ENCODE data around the gene SPACA4. TPM values are rescaled to one million over a fixed set of nuclear protein-coding genes. Genes with fewer than 3 reads are reported as not detected.

Gene SPACA4
- total and polyA plus RNA-seq, 2 of the 4 experiments (the other 2 are of a cell fraction) = not detected

- POLR2A ChIA-PET (ENCODE audit: unreplicated experiment) = no interaction called here
- TF ChIP-seq NFE2L2 (IDR thresholded peaks at IDR 0.05; ENCODE audit: low read depth, low read length) = no peak
- TF ChIP-seq MAZ (IDR thresholded peaks at IDR 0.05; ENCODE audit: borderline replicate concordance, low read depth, low read length) = no peak
- TF ChIP-seq POLR2A (IDR thresholded peaks at IDR 0.05; ENCODE audit: low read depth, low read length) = no peak
- TF ChIP-seq CHD1 (IDR thresholded peaks at IDR 0.05; ENCODE audit: low read depth, low read length) = no peak
- in situ Hi-C loops (cut with MboI; ENCODE audit: low sequenced_read_pairs) (no loop called here), intact Hi-C loops (cut with micrococcal nuclease) (no loop called here), dilution Hi-C loops (cut with HindIII; ENCODE audit: low sequenced_read_pairs, unreplicated experiment) (no loop called here)
- CTCF ChIA-PET = interaction anchor here (0.6 kb wide), 1 partner anchor 93 kb away, joined by 3 read pairs; no protein-coding TSS in a partner anchor
- Histone ChIP-seq H3K4ac (ENCODE audit: low read depth, low read length) (no peak overlapping the region), H2BK5ac (ENCODE audit: low read depth, low read length, poor library complexity, severe bottlenecking) (no peak overlapping the region), H3K9me1 (ENCODE audit: insufficient read depth, low read length) (no peaks in the 10 kb centered on the region), H3K9me3 (ENCODE audit: control insufficient read depth, insufficient read depth, low read length) (no peaks in the 10 kb centered on the region), H3K4me3 (ENCODE audit: insufficient read depth, low read depth, low read length) (no peak overlapping the region), H3K4me1 (ENCODE audit: control insufficient read depth, insufficient read depth, low read length) (no peaks in the 10 kb centered on the region), H2AFZ (replicated peaks; ENCODE audit: low read length, poor library complexity) (no peak overlapping the region), H2AK9ac (replicated peaks; ENCODE audit: low read depth, low read length, poor library complexity) (no peak overlapping the region), H4K5ac (ENCODE audit: low read depth, low read length) (no peak overlapping the region), H4K91ac (ENCODE audit: insufficient read depth, low read depth, low read length) (no peak overlapping the region), H4K8ac (ENCODE audit: low read depth in 2 of 2, low read length in 2 of 2) (no peak overlapping the region), H2BK20ac (ENCODE audit: low read depth, low read length) (no peak overlapping the region), H3K36me3 (ENCODE audit: control insufficient read depth, insufficient read depth, low read length) (no peaks in the 10 kb centered on the region), H3K79me1 (ENCODE audit: low read depth in 1 of 2, low read length in 2 of 2) (no peaks in the 10 kb centered on the region), H3K14ac (replicated peaks; ENCODE audit: low read depth, low read length) (no peak overlapping the region), H3K56ac (ENCODE audit: extremely low read depth, insufficient read depth, low read length) (no peak overlapping the region), H3K4me2 (ENCODE audit: low read depth, low read length) (no peak overlapping the region), H4K20me1 (ENCODE audit: insufficient read depth, low read length) (no peaks in the 10 kb centered on the region), H3K27me3 (ENCODE audit: control insufficient read depth, insufficient read depth, low read length) (peaks cover 11% of the 10 kb centered on the region), H3K23ac (ENCODE audit: low read depth, low read length) (no peak overlapping the region), H3K9ac (ENCODE audit: low read depth, low read length) (no peak overlapping the region), H2BK120ac (ENCODE audit: low read depth, low read length) (no peak overlapping the region), H2BK15ac (ENCODE audit: low read depth, low read length) (no peak overlapping the region), H3K18ac (ENCODE audit: low read depth, low read length) (no peak overlapping the region), H3K27ac (ENCODE audit: insufficient read depth, low read length) (no peak overlapping the region), H2AK5ac (ENCODE audit: low read depth, low read length) (no peak overlapping the region)
- no peak for DNase-seq
- 90% methylated on average over 23 of the region's 39 CpGs; no CpG with 5 or more reads in 1 of the 2 experiments for WGBS, 2 experiments (ENCODE audit: extremely low coverage in 2 of 2, insufficient read length in 1 of 2)
- BruUV-seq (replicated peaks) = no TSS peak
- ATAC-seq (ENCODE audit: low read depth) = no peak
These were observed 3.1 kb upstream of the SPACA4 start for GRCh38 chr19:48603449-48603848.
